GM12873 (cell line): Measurements from ENCODE around the gene GNL3.

Experiments
- TF ChIP-seq, protein P1 (sequence below): IDR thresholded peaks from 2 replicates; pipeline ENCODE4 v1.5.1; 2012; ENCODE audit warnings: low read depth, mild to moderate bottlenecking, moderate library complexity, low read length, control low read depth; ENCODE audit not compliant: insufficient read depth; ENCODE audit errors: missing control alignments

The GNL3 gene

DNA sequence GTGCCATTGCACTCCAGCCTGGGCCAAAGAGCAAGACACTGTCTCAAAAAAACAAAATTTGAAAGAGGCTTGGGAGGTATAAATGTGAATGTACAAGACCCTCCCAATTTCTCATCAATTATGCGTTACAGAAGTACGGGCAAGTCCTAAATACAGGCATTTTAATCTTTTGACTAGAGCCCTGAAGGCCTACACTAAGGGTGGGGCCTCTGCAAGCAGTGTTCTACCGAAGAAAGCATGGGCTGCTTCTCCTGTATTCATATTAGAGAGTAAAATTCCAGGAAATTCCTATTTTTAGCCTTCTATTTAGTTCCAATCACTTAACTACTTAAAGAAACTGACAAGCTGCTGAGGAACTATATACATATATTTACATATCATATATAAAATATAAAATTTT is 25.8 kb upstream of the GNL3 start:
- TF ChIP-seq, protein P1, sequence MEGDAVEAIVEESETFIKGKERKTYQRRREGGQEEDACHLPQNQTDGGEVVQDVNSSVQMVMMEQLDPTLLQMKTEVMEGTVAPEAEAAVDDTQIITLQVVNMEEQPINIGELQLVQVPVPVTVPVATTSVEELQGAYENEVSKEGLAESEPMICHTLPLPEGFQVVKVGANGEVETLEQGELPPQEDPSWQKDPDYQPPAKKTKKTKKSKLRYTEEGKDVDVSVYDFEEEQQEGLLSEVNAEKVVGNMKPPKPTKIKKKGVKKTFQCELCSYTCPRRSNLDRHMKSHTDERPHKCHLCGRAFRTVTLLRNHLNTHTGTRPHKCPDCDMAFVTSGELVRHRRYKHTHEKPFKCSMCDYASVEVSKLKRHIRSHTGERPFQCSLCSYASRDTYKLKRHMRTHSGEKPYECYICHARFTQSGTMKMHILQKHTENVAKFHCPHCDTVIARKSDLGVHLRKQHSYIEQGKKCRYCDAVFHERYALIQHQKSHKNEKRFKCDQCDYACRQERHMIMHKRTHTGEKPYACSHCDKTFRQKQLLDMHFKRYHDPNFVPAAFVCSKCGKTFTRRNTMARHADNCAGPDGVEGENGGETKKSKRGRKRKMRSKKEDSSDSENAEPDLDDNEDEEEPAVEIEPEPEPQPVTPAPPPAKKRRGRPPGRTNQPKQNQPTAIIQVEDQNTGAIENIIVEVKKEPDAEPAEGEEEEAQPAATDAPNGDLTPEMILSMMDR = no peak

DNA sequence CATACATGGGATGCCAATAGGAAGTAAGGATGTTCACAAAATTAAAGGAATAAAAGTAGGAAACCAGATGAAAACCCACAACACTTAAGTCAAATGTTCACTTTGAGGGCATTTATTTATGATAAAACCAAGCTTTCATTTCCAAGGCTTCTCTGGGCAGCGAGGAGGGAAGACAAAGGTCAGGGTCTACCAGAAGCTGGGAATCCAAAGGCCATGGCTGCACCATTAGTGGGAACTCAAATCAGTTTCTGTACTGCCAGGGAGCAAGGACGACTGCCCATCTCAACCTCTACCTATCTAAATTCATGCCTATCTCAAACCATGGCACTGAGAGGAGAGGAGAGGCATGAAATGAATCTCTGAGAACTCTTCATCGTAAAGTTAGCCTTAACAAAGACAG is 22.7 kb upstream of the GNL3 start:
- TF ChIP-seq, protein P1 = no peak

DNA sequence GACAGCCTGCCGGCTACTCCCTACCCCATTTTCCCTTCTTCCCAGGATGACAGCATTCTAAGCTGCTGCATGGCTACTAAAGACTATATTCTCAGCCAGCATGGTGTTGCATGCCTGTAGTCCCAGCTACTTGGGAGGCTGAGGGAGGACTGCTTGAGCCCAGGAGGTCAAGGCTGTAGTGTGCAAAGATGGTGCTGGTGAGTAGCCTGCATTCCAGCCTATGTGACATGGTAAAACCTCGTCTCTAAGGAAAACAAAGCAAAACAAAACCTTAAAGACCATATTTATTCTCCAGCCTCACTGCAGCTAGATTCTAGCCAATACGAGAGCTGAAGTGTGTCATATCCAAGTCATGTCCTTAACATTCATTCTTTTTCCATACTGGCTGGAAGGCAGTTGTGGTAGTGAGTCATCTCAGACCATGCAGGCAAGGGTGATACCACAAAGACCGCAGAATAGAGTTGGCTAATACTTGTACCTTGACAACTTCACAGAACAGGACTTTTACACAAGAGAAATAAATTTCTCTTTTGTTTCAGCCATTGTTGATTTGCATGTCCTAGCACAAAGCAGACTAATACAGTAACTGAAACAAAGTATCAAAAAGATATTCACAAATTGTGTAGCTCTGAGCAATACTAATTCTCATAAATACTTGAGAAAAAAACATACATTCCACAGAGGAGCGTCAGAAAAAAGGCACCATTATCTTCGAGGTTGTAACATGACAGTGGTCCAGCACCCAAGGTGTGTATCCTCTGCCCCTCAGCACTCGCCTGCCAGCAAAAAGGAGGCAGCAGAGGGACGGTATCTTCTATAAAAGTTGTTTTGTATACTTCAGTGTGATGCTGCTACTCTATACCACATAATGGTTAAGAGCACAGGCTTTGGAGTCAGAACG is 15.0 kb upstream of the GNL3 start:
- TF ChIP-seq, protein P1 = no peak

DNA sequence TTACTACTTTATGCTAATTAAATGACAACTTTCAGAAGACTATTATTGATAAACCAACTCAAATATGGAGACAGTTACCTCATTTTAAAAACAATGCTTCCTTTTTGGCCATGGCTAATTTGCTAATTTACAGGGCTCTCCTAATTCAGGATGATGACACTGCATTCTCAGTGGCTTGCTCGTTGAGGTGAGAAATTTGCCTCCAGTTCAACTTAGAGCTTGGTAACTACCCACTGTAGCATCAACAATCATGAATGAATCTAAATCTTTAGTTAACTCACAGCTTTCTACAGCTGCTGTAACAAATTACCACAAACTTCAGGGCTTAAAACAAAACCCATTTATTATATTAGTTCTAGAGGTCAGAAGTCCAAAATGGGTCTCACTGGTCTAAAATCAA is 14.2 kb upstream of the GNL3 start:
- TF ChIP-seq, protein P1 = no peak

DNA sequence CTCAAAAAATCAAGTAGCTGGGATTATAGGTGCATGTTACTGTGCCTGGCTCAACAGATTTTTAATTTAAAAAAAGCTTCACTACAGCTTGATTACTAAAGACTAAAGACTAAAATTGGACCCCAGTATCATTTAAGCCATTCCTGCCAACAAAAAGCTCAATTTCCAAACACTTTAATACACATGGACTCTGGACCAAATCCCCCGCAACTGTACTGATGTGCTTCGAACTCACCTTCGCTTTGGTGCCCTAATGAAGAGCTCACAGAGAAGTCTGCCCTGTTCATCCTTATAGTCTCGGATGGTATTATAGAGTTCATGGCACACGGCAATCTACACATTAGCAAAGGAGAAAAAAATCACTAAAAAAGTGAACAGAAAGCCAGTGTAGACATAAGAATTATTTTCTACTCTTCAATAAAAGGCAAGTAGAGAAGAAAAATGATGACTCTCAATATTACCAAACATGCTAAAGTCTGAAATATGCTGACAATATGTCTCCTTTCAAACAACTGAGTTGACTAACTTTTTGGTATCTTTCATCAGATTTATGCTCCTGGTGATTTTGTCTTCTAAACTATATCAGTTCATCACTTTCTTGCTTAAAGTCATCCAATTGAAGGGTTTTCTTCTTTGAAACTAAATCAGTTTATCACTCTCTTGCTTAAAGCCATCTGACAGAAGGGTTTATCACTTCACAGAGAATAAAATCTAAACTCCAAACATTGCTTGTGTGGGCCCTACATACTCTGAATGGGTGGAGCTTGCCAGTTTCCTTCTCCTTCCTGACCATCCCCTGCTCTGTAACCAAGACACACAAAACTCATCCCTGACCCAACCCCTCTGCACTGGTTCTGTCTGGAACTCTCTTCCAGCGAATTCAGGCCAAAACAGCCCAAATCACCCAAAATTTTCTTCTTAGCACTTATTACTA is 7.3 kb upstream of the GNL3 start:
- TF ChIP-seq, protein P1 = no peak

DNA sequence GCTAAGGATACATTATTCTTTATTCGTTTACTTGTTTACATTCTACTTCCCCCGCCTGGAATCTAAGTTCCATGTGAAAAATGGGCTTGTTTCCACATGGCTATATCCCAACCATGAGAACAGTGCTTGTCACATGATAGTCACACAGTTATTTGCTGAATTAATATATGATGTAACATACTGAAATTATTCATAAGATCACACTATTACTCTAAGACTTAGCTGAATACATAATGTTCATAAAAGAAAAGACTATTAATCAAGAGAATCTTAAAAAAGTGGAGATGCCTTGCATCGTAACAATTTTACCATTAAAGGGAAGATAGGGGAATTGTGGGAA is 6.7 kb upstream of the GNL3 start:
- TF ChIP-seq, protein P1 = no peak

DNA sequence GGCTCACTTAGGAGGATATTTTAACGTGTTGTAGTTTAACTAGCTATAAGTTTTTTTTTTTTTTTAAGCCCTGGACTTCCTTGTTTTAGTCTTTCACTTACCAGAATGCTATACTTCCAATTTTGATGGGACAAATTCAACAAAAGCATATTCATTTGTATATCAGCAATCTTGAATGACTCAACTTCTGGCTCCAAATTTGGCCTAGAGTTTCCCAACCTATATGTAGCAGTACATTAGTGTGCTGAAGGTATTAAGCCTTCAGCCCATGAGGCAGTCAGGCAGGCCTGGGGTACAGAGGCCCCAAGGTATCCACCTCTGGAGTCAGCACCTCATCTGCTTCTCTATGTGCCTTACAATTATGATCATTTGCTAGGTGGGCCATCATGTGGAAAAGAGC is 6.0 kb upstream of the GNL3 start:
- TF ChIP-seq, protein P1 = no peak
